Mucosa of descending colon (tissue), 3 donors: ENCODE data around the gene JAG2. TPM values are rescaled to one million over a fixed set of nuclear protein-coding genes. Genes with fewer than 3 reads are reported as not detected.

Source experiments
- ATAC-seq: fragments of 200-7000 bp; cut with Tn5 transposase; one replicate; pipeline ENCODE4 v1.9.1; 2020; ENCODE audit warnings: mild to moderate bottlenecking, moderate library complexity
- DNase-seq, 3 donors: peaks; one replicate each; pipeline ENCODE4 v3.0.0-alpha.2; 2020
- H3K36me3 ChIP-seq: fragments of 200-600 bp; one replicate; pipeline ENCODE4 v1.8.0; 2021; ENCODE audit warnings: low read depth, mild to moderate bottlenecking
- H3K4me1 ChIP-seq: fragments of 200-600 bp; one replicate; pipeline ENCODE4 v1.8.0; 2021; ENCODE audit warnings: low read depth, mild to moderate bottlenecking
- H3K4me3 ChIP-seq: fragments of 200-600 bp; one replicate; pipeline ENCODE4 v1.8.0; 2021; ENCODE audit warnings: mild to moderate bottlenecking
- H3K9me3 ChIP-seq: fragments of 200-600 bp; one replicate; pipeline ENCODE4 v1.8.0; 2021; ENCODE audit warnings: mild to moderate bottlenecking
- CTCF ChIP-seq: fragments of 200-600 bp; IDR thresholded peaks from one replicate; pipeline ENCODE4 v1.8.0; 2022; ENCODE audit warnings: antibody characterized with exemption, mild to moderate bottlenecking
- intact Hi-C, 2 donors: fragments of 100-400 bp; cut with DNase I in 1 of 2; cut with micrococcal nuclease in 1 of 2; formaldehyde crosslinking; loops; one replicate each; pipeline versions ENCODE4 v1.11.0 to v1.11.1; 2022; cut with DNase I, micrococcal nuclease
- total RNA-seq, 3 donors: library from RNA; stranded (reverse); fragmentation: NEBNext Ultra II Directional in 2 of 3; extraction: Animal tissue kit (Norgen Biotek cat#: 25700) in 2 of 3; gene quantifications; one replicate each; pipeline versions ENCODE4 v1.2.1 to v1.2.4, GENCODE V29; 2021 to 2023
- donor health status: DM: no; HTN: no; CAD: no; lungs with moderate emphysema.
- donor health status: DM: no; HTN: no; CAD: no.
- donor health status: DM: no; HTN: yes; CAD: no.

The JAG2 gene
- total RNA-seq, 3 donors from 2014 or later: 5.6 to 8.2 (median 5.7) TPM

GRCh38 chr14:105150026-105150367 lies 18.6 kb downstream of the JAG2 start:
- ATAC-seq (no peak), DNase-seq (no peak)
- H3K36me3 ChIP-seq: no peaks in the 10 kb centered on the region
- H3K4me3 ChIP-seq: no peak overlapping the region
- H3K9me3 ChIP-seq: no peaks in the 10 kb centered on the region
- H3K4me1 ChIP-seq: no peaks in the 10 kb centered on the region
- TF ChIP-seq CTCF: no peak
- intact Hi-C loops: no loop called here

GRCh38 chr14:105149146-105149781 lies 19.3 kb downstream of the JAG2 start:
- DNase-seq (peak in 1 of 3 donors; percentile 22), ATAC-seq (no peak)
- Histone ChIP-seq H3K4me3 (no peak overlapping the region), H3K4me1 (no peaks in the 10 kb centered on the region), H3K9me3 (no peaks in the 10 kb centered on the region), H3K36me3 (no peaks in the 10 kb centered on the region)
- intact Hi-C loops: no loop called here
- TF ChIP-seq CTCF: no peak

GRCh38 chr14:105148604-105149145 lies 19.9 kb downstream of the JAG2 start:
- no peaks in the 10 kb centered on the region for H3K36me3 ChIP-seq

GRCh38 chr14:105147671-105148603 lies 20.6 kb downstream of the JAG2 start:
- intact Hi-C loops: no loop called here
- Histone ChIP-seq H3K36me3 (no peaks in the 10 kb centered on the region), H3K4me1 (no peaks in the 10 kb centered on the region), H3K4me3 (no peak overlapping the region), H3K9me3 (no peaks in the 10 kb centered on the region)
- ATAC-seq (no peak), DNase-seq (peak in 1 of 3 donors; percentile 43)
- TF ChIP-seq CTCF: no peak

More at GRCh38 chr14:105148604-105149145, 19.9 kb downstream of the JAG2 start:
- H3K4me1 ChIP-seq: no peaks in the 10 kb centered on the region
- DNase-seq: peak in 1 of 3 donors; percentile 29
- no peak for ATAC-seq
- H3K4me3 ChIP-seq: no peak overlapping the region
- no peaks in the 10 kb centered on the region for H3K9me3 ChIP-seq
- no peak for TF ChIP-seq CTCF
- intact Hi-C loops: no loop called here

- ATAC-seq: no peak
- Histone ChIP-seq H3K9me3 (no peaks in the 10 kb centered on the region), H3K36me3 (no peaks in the 10 kb centered on the region), H3K4me3 (no peak overlapping the region), H3K4me1 (no peaks in the 10 kb centered on the region)
- no peak for TF ChIP-seq CTCF
- intact Hi-C loops: no loop called here
- DNase-seq: peak in 1 of 3 donors; percentile 34
Measured at GRCh38 chr14:105146976-105147635, 21.5 kb downstream of the JAG2 start.
